Iris pigment epithelial cell (primary cell): Measurements from ENCODE around the gene MALAT1.

Source experiments
- DNase-seq: peaks from one replicate; pipeline ENCODE4 v3.0.0-alpha.2; 2011; ENCODE audit warnings: low read depth

MALAT1 gene

GRCh38 chr11:65540290-65541092 lies 41.6 kb downstream of the MALAT1 start:
- DNase-seq, result peak; percentile 87

DNA sequence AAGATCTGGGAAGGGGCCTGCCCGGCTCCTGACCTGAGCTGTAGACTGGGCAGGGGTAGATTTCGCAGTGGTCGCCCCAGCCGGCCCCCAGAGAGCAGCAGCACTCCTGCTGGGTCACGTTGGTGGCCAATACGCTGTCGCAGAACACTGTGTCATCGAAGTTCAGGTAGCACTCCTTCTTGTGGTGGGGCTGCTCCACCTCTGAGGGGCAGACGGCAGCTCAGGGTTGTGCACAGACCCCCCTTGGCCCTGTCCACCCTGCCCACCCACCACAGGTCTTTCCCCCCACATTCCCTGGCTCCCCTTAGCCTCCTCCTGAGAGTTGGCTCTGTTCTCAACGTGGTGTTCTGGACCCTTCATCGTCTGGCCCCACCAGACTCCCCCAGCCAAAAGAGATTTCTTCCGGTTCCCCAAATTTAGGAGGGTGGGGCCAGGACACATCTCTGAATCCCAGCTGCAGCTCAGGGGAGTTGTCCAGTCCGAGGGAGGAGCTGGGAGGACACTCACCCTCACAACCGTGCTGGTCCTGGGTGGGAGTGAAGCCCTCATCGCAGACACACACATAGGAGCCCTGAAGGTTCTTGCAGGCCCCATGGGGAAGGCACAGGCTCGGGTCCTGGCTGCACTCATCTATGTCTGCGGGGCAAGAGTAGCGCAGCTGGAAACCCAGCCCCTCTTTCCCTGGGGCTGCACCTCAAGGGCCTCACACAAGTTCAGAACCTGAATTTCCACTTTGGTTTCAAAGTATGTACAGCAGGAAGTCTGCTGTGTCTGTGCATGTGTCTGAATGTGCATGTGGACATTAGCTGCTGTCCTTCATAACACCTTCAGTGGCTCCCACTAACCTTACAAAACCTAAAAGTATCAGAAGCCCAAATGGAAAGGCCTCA lies 42.5 kb downstream of the MALAT1 start:
- DNase-seq, result no peak

DNA sequence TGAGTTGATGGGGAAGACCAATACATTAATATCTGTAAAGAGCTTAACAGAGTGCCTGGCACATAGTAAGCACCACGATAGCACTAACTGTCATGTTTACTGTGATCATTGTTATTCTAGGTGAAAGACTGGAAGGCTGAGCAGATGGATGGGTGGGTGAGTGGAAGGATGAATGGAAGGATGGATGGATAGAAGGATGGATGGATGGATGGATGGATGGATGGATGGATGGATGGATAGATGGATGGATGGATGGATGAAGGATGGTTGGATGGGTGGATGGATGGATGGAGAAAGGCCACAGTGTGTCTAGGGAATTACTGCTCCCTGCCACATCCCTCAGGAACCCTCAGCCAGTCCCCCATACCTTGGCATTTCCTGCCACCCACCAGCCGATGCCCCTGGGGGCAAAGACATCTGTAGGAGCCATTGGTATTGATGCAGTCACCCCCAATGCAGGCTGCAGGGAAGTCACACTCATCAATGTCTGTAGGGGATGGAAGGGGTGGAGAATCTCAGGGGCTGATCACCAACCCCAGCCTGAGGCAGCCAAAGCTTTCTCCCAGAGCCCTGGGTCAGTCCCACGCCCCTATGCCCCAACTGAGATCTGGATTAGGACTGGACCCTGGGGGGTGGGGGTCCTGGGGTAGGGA lies 44.0 kb downstream of the MALAT1 start:
- no peak for DNase-seq

DNA sequence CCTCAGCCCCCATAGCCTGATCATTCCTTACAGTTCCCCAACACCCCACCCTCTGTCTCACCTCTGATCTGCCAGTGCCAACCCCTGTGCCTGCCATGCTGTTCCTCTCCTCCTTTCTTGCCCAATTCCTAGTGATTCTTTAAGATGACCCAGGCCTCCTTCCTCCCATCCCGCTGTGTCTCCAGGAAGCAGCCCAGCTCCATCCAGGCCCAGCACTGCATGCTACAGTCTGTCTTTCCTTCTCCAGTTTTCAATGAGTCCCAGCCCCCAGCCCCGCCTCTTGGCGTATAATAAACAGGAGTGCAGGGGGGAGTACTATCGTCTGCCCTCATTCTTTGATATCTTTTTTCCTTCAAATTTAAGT lies 47.0 kb downstream of the MALAT1 start:
- no peak for DNase-seq

DNA sequence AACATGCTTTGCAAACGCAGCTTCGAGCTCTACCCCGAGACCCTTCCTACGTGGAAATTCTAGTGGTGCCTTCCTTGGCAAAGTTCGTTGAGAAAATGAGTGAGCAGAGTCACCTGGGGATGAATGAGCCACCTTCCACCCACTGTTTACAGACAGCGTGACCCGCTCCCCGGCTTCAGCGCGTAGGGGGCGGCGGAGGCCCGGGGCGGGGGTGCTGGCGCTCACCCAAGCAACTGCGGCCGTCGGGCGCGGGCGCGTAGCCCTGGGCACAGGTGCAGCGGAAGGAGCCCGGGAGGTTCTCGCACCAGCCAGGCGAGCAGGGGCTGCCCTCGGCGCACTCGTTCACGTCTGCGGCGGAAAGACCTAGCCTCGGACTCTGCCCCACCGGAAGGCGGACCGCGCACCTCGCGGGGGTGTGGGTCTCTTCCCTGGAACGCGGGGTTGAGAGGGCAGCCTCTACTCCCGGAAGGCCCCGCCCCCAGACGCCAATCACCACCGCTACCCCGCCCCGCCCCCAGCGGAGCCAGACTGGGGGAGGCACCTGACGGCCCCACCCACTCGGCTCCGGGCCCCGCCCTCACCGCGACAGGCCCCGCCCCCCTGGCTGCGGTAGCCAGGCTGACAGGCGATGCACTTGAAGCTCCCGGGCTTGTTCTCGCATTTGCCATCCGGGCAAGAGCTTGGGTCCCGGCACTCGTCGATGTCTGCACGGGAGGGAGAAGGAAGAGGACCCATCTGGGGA lies 47.5 kb downstream of the MALAT1 start:
- no peak for DNase-seq

DNA sequence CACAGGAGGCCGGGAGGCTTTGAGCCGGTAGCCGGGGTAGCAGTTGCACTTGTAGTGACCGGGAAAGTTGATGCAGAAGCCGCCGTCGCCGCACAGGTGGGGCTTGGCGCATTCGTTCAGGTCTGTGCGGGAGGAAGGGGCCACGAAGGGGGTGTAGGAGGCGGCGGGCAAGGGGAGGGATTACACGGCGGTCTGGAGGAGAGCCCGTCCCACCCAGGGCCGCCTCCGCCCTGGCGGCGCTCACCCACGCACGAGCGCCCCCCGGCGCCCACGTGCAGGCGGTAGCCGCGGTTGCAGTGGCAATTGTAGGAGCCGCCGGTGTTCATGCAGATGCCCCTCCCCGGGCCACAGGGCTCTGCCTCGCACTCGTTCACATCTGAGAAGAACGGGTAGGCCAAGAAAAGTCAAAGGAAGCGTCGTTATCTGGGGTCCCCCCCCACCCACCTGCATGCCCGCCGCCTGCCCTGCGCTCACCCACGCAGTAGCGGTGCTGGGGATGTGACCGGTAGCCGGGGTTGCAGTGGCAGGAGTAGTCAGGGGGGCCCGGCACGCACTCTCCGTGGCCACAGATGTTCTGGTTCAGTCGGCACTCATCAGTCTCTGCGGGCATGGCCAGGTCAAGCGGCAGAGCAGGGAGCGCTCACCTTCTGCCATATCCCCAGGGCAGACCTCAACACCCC lies 48.7 kb downstream of the MALAT1 start:
- no peak for DNase-seq

- no peak for DNase-seq
Observed at GRCh38 chr11:65548395-65548794, 49.5 kb downstream of the MALAT1 start.

DNA sequence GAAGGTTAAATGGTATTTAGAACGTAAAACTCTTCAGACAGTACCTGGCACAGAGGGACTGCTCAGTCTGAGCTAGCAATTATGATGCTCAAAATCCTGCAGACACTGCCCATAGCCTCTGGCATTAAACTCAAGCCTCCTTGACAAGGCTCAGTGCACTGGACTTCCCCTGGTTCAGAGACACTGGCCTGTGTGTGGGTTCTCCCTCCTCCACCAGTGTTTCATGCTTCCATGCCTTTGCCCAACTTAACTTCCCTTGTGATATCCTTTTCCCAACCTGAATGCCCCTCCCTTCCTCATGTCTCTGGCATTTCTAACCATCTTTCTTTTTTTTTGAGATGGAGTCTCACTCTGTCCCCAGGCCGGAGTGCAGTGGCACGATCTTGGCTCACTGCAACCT lies 50.3 kb downstream of the MALAT1 start:
- no peak for DNase-seq

DNA sequence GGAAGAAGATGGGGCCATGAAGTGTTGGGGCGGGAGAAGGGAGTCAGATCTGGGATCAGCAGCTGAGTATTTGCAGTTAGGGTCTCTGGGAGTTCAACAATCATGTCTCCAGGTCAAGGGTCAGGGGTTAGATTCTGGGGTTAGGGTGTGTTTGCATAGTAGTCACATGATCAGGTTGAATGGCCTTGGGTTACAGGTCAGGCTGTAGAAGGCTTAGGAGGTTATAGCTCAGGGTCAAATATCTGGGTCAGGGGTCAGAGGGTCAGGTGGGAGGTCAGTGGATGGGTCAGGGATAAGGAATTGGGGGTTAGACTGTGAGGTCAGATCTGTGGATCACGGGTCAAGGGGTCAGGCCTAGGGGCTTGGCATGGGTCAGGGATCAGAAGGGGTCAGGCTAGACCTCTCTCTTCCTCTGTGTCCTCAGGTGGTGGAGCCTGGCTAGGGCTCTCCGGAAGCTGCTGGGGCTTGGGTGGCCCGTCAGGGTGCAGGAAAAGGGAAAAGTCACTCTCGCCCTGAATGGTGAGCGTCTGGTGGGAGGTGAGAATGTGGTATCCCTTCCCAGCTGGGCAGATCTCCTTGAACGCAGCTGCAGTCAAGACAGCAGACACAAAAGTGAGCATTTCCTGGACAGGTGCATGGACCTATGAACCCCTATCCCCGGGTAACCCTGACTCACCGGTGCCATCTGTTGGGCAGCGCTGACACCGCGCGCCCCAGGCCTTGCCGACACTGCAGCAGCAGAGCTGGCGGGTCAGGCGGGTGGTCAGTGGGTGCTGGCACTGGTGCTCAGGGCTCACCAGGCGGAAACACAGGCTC lies 52.9 kb downstream of the MALAT1 start:
- DNase-seq, result no peak

GRCh38 chr11:65552388-65552951 lies 53.6 kb downstream of the MALAT1 start:
- DNase-seq, result no peak

GRCh38 chr11:65553301-65554001 lies 54.6 kb downstream of the MALAT1 start:
- no peak for DNase-seq

GRCh38 chr11:65554057-65554818 lies 55.4 kb downstream of the MALAT1 start:
- DNase-seq, result no peak

GRCh38 chr11:65554842-65555430 lies 56.1 kb downstream of the MALAT1 start:
- DNase-seq, result no peak

DNA sequence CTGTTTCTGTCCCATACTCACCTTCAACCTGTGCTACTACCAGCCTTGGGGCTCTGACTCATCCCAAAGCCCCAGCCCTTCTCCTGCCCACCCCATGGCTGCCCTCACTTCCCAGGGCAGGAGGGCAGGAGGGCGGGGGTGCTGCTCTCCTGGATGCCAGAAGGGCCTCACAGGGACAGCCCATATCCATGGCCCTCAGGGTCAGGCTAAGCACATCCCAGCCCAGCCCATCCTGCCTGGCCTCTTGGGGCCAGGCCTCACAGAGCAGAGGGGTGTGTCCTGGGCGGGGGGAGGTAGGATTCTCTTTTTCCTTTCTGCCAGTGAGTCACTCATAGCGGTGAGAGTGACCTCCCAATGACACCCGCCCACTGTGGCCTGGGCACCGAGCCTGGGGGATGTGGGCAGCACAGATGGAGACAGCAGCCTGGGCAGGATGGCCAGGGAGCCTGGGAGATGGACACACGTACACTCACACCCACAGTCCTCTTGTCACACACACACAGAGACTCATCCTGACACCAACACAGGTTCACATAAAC lies 56.9 kb downstream of the MALAT1 start:
- peak; percentile 85 for DNase-seq
